ENCODE results near the gene SFPQ.

GRCh38 chr1:35188578-35189392, 4.2 kb downstream of the SFPQ start:
- TF ChIP-seq CTCF (IDR thresholded peaks at IDR 0.05; ENCODE audit: low read length) (no peak), EZH2 (IDR thresholded peaks at IDR 0.05; ENCODE audit: borderline replicate concordance, low read length) (no peak)
